HG02973 (cell line): ENCODE results near the gene CEP295NL.
"Not testable (repeated sequence)": the region's sequence is repeated elsewhere in the genome, so short reads cannot be mapped to it uniquely, and the experiment has no call there.

Source experiments
- ATAC-seq: cut with Tn5 transposase; IDR thresholded peaks from one replicate; pipeline ENCODE4 v1.9.1; 2021; ENCODE audit warnings: moderate library complexity; ENCODE audit not compliant: unreplicated experiment

CEP295NL gene

DNA sequence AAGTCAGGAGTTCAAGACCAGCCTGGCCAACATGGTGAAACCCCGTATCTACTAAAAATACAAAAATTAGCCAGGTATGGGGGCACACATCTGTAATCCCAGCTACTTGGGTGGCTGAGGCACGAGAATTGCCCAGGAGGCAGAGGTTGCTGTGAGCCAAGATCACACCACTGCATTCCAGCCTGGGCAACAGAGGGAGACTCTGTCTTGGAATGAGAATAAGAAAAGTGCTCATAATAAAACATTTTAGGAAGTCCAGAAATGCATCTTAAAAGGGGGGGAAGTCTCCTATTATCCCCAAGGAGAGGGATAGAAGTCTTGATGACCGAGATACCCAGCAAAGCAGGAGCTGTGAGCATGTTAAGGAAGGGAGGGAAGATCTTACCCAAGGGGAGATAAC is 36.0 kb downstream of the CEP295NL start:
- not testable (repeated sequence) for ATAC-seq

- no peak for ATAC-seq
Measured at GRCh38 chr17:78865682-78866390, 37.2 kb downstream of the CEP295NL start.

GRCh38 chr17:78864117-78864516 is 38.9 kb downstream of the CEP295NL start:
- ATAC-seq, result no peak

- ATAC-seq, result no peak
Measured at GRCh38 chr17:78862073-78863023, 40.7 kb downstream of the CEP295NL start.

DNA sequence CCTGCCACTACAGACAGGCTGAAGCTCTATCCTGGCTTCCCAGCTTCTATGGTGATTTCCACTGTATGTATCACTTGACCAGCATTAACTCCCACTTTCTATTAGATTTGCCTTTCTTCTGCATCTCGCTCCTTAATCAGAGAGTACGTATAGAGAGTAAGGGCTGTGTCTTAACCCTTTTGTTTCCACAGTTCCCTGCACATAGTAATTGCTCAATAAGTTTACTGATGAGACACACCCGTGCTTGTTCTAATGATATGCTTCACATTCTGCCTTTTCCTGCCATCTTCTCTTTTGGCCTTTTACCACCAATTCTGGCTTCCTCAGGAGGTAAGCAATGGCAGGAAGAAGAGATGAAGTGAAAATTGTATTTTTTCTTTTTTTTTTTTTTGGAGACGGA is 41.8 kb downstream of the CEP295NL start:
- no peak for ATAC-seq

DNA sequence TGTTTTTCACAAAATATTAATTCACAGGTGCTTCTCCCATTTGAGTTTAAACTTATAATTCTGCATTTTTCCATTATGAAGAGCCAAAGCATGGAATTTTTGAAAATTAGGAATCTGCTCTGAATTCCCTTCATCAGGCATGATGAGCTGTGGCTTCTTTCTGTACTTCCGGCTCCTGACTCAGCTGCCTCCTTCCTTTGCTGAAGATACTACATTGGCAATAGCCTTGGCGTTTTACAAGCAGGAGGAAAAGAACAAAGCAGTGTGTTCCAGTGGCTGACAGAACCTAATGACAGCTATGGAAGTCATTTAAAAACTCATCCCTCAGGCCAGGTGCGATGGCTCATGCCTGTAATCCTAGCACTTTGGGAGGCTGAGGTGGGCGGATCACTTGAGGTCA is 44.0 kb downstream of the CEP295NL start:
- no peak for ATAC-seq

DNA sequence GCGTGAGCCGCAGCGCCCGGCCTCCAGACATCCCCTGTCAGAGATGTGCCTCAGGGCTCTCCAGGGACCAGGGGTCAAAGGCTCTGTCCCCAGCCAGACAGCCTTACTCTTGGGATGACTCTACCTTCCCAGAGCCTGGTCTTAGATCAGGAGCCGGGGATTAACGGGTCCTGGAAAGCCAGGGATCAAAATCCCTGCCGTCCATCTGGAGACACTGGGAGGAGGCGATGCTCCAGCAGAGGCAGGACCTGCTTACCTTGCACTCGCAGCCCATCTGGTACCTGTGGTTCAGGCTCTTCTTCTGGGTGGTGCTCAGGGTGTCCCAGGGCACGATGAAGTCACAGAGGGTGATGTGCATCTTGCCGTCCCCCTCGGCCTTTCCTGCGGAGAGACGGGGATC is 45.7 kb downstream of the CEP295NL start:
- no peak for ATAC-seq

GRCh38 chr17:78855561-78856165 is 47.3 kb downstream of the CEP295NL start:
- no peak for ATAC-seq

- ATAC-seq, result no peak
Measured at GRCh38 chr17:78854508-78854907, 48.5 kb downstream of the CEP295NL start.

- ATAC-seq, result no peak
Measured at GRCh38 chr17:78853926-78854394, 49.0 kb downstream of the CEP295NL start.

DNA sequence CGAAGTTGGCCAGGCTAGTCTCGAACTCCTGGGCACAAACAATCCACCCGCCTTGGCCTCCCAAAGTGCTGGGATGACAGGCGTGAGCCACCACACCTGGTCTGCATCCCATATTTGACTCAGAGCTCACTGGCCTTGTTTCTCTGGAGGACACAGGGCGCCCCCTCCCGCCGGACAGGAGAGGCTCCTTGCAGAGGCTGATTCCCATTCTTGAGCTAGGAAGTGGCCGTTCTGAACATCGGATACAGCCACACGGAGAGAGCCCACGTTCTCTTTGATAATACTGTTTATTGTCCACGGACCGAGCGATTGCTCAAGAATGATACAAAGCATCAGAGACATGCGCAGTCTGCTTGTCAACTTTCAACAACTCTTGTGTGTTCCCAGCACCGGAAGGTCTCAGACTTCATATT is 50.3 kb downstream of the CEP295NL start:
- ATAC-seq, result no peak

GRCh38 chr17:78849026-78849425 is 54.0 kb downstream of the CEP295NL start:
- no peak for ATAC-seq

GRCh38 chr17:78847052-78847451 is 55.9 kb downstream of the CEP295NL start:
- no peak for ATAC-seq

DNA sequence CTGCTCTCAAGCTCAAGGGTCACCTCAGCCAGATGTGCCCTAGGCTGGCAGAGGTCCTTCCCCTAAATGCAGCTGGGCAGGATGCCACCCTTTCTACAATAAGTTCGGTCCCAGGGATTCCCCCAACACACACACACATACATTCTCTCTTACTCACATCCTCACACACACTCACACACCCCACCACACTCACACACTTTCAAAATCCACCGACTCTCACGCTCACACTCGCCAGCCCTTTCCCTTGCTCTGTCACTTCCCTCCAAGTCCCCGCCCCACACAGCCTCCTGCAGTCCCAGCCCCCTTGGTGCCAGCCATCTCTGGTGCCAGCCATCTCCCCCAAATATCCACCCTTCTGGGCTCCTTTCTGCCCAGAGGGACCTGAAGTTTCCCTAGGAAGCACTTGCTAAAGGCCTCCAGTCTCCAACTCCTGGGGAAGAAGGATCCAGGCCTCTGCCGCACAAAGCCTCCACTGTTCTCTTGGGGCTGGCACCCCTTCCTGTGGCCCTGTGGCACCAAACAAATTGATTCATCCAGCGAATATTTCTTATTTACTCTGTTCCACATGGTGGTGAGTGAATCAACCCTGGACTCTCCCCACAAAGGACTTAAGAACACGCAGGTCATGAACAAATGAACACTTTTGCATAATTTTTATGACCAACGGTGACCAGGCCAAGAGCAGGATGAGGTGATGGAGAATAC is 58.5 kb downstream of the CEP295NL start:
- ATAC-seq, result no peak

GRCh38 chr17:78842881-78843565 is 60.0 kb downstream of the CEP295NL start:
- no peak for ATAC-seq

GRCh38 chr17:78840780-78841611 is 62.0 kb downstream of the CEP295NL start, which contains the start of gene USP36:
TSS of gene USP36 (minus strand) at chr17:78840814. CDS start at chr17:78836363, 4,451 bp downstream.
- peak; percentile 78 for ATAC-seq
